ES-I3 (cell line): ENCODE results near the gene PAX2.

Experiments used
- H3K36me3 ChIP-seq: 2 replicates; pipeline ENCODE4 v1.6.1; 2013; ENCODE audit warnings: mild to moderate bottlenecking, low read length, control low read depth, moderate library complexity; ENCODE audit not compliant: insufficient read depth
- H3K4me1 ChIP-seq: 2 replicates; pipeline ENCODE4 v1.6.1; 2013; ENCODE audit warnings: mild to moderate bottlenecking, control low read depth, low read length; ENCODE audit not compliant: insufficient read depth
- H3K9ac ChIP-seq: 2 replicates; pipeline ENCODE4 v1.6.1; 2013; ENCODE audit warnings: low read depth, mild to moderate bottlenecking, low read length, moderate library complexity
- H3K9me3 ChIP-seq: 2 replicates; pipeline ENCODE4 v1.6.1; 2013; ENCODE audit warnings: mild to moderate bottlenecking, low read length, moderate library complexity; ENCODE audit not compliant: control insufficient read depth, insufficient read depth

The PAX2 gene

DNA sequence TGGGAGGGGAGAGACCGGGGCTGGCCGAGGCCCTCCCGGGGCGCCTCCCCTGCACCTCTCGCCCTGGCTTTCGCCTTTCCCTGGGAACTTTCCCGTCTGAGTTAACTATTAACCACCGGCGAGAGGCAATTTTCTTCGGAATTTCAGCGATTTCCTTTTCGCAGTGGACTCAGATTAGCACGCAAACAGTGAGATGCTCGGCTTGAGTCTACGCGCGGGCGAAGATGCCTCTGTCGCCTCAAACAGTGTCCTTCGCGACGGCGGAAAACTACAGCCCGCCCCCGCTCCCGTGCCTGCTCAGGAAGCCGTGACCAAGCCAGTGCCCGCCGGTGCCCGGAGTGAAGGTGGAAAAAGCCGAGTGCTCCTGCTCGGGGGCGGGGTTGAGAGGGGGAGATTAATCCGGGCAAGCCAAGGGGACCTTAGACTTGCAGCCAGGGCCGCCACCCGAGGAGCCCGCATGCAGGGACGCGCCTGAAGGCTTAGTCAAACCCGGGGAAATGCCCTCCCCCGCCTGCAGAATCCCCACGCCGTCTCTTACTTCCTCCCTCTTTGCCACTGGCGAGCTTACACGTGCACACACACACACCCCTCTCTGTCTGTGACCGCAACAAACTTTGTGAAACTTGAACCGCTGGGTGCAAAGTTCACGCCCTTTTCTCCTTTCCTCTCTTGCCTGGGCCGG, 14.5 kb upstream of the PAX2 start:
- Histone ChIP-seq H3K9me3 (no peaks in the 10 kb centered on the region), H3K4me1 (peaks cover 15% of the 10 kb centered on the region; the same call in 1 of the 2 replicates), H3K9ac (peak overlapping the region; percentile 6; the same call in 1 of the 2 replicates), H3K36me3 (no peaks in the 10 kb centered on the region)

DNA sequence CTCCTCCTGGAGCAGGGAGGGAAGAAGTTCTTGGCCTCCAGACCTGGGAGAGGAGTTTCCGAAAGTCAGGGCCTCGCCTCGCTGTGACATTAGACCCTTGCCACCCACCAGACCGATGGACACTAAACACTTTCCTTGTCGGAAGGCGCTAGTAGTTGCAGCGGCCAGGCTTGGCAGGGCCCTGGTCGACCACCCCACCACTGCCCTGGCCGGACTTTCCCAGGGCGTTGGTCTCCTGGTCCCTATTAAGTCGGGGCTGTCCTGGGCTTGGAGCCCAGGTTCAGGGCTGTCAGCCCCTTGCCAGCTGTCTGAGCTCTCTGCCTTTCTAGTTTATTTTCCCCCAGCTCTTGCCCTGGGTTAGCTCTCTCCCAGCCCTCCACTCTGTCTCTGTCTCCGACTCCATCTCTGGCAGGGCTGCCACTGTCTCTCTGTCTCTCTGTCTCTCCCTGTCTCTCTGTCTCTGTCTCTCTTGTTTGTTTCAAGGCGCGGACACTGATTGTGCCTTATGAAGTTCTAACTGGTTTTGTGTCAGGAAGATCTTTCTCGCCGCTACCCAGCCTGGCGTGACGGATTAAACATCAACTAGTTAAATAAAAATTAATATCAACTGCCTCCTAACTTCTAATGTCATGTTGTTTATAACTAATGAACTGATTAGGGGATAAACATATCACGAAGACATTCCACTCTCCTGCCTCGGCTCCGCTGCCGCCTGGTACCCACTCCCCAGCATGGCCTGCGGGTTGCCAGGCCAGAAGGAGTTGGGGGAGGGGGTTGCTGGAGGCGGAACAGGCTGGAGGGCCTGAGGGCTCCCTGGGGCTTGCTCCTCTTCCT, 13.8 kb upstream of the PAX2 start:
- Histone ChIP-seq H3K4me1 (peaks cover 20% of the 10 kb centered on the region; the same call in 1 of the 2 replicates), H3K36me3 (no peaks in the 10 kb centered on the region), H3K9ac (no peak overlapping the region; the same call in 1 of the 2 replicates), H3K9me3 (no peaks in the 10 kb centered on the region)

DNA sequence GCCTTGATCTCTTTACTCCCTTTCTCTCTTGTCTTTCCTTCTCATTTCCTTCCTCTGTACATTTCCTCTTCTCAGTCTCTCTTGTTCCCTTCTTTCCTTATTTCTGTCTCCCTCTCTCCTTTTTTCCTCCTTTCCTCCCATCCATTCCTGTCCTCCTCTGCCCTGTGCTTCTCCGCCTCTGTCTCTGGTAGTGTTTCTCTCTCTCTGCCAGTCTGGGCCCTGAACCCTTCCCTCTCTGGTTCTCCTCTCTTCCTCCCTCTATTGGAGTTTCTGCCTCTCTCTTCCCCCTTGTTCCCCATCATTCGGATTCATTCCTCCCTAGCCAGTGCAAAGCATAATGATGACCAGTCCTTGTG, 13.2 kb upstream of the PAX2 start:
- peaks cover 20% of the 10 kb centered on the region; the same call in 1 of the 2 replicates for H3K4me1 ChIP-seq
- H3K9ac ChIP-seq = no peak overlapping the region
- H3K36me3 ChIP-seq = no peaks in the 10 kb centered on the region
- no peaks in the 10 kb centered on the region for H3K9me3 ChIP-seq

DNA sequence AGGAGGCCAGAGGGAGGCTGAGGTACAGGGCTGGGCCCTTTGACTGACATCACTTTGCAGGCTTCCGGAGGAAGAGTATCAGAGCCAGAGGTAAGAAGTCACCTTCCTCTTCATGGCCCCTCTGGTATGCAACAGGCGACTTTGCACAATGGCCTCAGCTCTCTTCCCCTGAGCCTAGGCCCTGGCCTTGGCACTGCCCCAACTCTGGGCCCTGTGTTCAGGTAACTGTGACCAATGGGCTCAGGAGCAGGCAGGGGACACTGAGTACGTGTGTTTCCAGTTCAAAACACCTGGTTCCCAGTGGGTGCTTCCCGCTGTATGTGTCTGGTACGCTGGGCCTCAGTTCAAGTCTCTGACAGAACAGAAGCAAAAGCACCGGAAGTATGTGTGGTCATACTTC, 12.1 kb upstream of the PAX2 start:
- peaks cover 20% of the 10 kb centered on the region; the same call in 1 of the 2 replicates for H3K4me1 ChIP-seq
- no peaks in the 10 kb centered on the region for H3K9me3 ChIP-seq
- no peaks in the 10 kb centered on the region for H3K36me3 ChIP-seq
- H3K9ac ChIP-seq = no peak overlapping the region

DNA sequence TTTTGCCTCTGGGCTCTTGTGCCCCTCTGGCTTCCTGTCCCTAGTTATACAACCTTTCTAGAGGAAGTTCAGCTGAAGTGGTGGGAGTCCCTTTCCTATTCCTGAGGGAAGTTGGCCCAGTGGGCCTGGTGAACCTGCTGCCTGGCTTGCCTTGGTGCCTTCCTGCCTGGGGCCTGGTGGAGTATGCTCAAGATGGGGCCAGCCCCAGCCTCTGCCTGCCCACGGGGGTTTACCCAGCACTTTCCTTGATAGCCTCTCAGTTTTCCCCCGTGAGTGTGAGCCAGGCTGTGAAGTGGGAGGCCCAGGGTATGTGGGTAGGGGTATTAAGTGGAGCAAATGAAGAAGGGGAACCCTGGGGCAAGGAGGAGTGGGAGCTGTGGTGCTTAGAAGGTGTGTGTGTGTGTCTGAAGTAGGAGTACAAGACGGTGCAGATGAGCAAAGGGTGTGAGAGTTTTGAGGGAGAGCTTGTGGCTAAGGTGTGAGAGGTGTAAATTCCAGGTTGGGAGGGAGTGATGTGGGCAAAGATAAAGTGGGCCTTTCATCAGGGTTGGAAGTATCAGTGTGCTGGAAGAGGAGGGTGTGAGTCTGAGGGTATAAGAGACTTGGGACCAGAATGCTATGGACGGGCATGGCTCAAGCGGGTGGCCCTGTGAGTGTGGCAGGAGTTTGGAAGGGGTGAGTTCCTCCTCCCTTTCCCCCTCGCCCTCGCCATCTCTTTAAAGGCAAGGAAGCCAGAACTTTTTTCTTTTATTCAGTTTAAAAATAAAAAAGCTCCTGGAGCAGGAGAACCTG, 10.9 kb upstream of the PAX2 start:
- H3K36me3 ChIP-seq = no peaks in the 10 kb centered on the region
- H3K9me3 ChIP-seq = no peaks in the 10 kb centered on the region
- peaks cover 20% of the 10 kb centered on the region; the same call in 1 of the 2 replicates for H3K4me1 ChIP-seq
- no peak overlapping the region for H3K9ac ChIP-seq

- Histone ChIP-seq H3K4me1 (peaks cover 20% of the 10 kb centered on the region; the same call in 1 of the 2 replicates), H3K36me3 (no peaks in the 10 kb centered on the region), H3K9ac (no peak overlapping the region), H3K9me3 (no peaks in the 10 kb centered on the region)
These were observed 10.4 kb upstream of the PAX2 start for GRCh38 chr10:100735087-100735336.

GRCh38 chr10:100735337-100736143, 9.8 kb upstream of the PAX2 start:
- H3K9ac ChIP-seq = no peak overlapping the region
- no peaks in the 10 kb centered on the region for H3K36me3 ChIP-seq
- peaks cover 20% of the 10 kb centered on the region; the same call in 1 of the 2 replicates for H3K4me1 ChIP-seq
- H3K9me3 ChIP-seq = no peaks in the 10 kb centered on the region

DNA sequence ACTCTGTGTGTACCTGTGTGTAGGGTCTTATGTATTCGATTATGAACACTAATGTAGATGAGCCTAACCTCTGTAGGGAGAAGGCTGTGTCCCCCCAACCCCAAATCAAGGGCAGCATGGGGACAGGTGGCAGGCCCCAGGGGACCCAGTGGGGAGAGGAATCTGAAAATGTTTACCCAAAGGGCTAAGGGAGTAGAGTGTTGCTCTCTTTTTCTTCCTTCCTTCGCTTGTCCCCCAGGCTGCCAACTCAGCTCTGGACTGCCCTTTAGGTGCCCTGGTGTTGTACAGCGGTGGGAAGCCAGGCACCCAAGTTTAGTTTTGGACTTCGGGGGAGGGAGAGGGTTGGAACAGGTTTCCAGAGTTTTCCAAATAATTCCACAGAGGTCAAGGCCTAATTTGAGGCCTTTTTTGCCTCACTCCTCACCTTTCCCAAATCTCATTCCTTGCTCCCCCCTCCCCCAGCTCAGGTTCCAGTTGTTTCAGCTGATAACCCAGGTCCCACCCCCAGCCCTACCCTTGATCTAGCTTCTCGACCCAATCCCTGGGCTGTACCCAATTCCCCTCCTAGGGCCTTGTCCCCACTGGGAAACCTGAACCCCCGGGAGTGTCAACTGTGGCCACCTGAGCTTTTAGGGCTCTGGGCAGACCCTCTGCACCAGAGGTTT, 9.1 kb upstream of the PAX2 start:
- H3K4me1 ChIP-seq = peaks cover 19% of the 10 kb centered on the region; the same call in 1 of the 2 replicates

GRCh38 chr10:100736809-100737354, 8.5 kb upstream of the PAX2 start:
- no peaks in the 10 kb centered on the region for H3K36me3 ChIP-seq
- peak overlapping the region; percentile 24; the same call in 1 of the 2 replicates for H3K9ac ChIP-seq
- peaks cover 13% of the 10 kb centered on the region; the same call in 1 of the 2 replicates for H3K4me1 ChIP-seq

More for the DNA sequence above, 9.1 kb upstream of the PAX2 start:
- Histone ChIP-seq H3K9me3 (no peaks in the 10 kb centered on the region), H3K9ac (no peak overlapping the region), H3K36me3 (no peaks in the 10 kb centered on the region)

GRCh38 chr10:100737355-100738054, 7.9 kb upstream of the PAX2 start:
- H3K4me1 ChIP-seq = peaks cover 7% of the 10 kb centered on the region; the same call in 1 of the 2 replicates
- H3K9ac ChIP-seq = peak overlapping the region; percentile 24; the same call in 1 of the 2 replicates
- no peaks in the 10 kb centered on the region for H3K9me3 ChIP-seq
- no peaks in the 10 kb centered on the region for H3K36me3 ChIP-seq

More at GRCh38 chr10:100736809-100737354, 8.5 kb upstream of the PAX2 start:
- no peaks in the 10 kb centered on the region for H3K9me3 ChIP-seq

- no peaks in the 10 kb centered on the region for H3K36me3 ChIP-seq
- H3K9ac ChIP-seq = peak overlapping the region; percentile 24; the same call in 1 of the 2 replicates
- H3K9me3 ChIP-seq = no peaks in the 10 kb centered on the region
- H3K4me1 ChIP-seq = peaks cover 12% of the 10 kb centered on the region
These were observed 7.1 kb upstream of the PAX2 start for GRCh38 chr10:100738055-100738827.
